Activated naive CD8-positive, alpha-beta T cell treated with anti-CD3 and anti-CD28 coated beads, Interleukin-2, amount 10 ng/mL, durations not matched to agents 7 days and 5 days (primary cell): ENCODE results near the gene ATAD3B. TPM values are rescaled to one million over a fixed set of nuclear protein-coding genes. Genes with fewer than 3 reads are reported as not detected.

ENCODE experiments used
- ATAC-seq: fragments of 150-1000 bp; cut with Tn5 transposase; one replicate; pipeline ENCODE4 v1.10.0; 2021; ENCODE audit warnings: low read depth, moderate library complexity
- POLR2A ChIA-PET: fragments of 350-600 bp; sonication (Branson Sonifier 250); formaldehyde crosslinking; loops from one replicate; lab custom pipeline; 2021; ENCODE audit warnings: antibody characterized with exemption; lab: Charles Lee
- DNase-seq: peaks from one replicate; pipeline ENCODE4 v3.0.0; 2021
- H3K27ac Mint-ChIP-seq: one replicate; pipeline ENCODE4 v1.8.0; 2022; ENCODE audit warnings: mild to moderate bottlenecking, mixed read lengths
- H3K27me3 Mint-ChIP-seq: one replicate; pipeline ENCODE4 v1.8.0; 2022; ENCODE audit warnings: mild to moderate bottlenecking, moderate library complexity, mixed read lengths
- H3K36me3 Mint-ChIP-seq: one replicate; pipeline ENCODE4 v1.8.0; 2021; ENCODE audit warnings: mild to moderate bottlenecking, mixed read lengths
- H3K4me1 Mint-ChIP-seq: one replicate; pipeline ENCODE4 v1.8.0; 2021; ENCODE audit warnings: mixed read lengths
- H3K4me3 Mint-ChIP-seq: one replicate; pipeline ENCODE4 v1.8.0; 2022; ENCODE audit warnings: mild to moderate bottlenecking, moderate library complexity, mixed read lengths
- H3K9me3 Mint-ChIP-seq: one replicate; pipeline ENCODE4 v1.8.0; 2021; ENCODE audit warnings: mixed read lengths
- total RNA-seq, 2 experiments: library from RNA; stranded (reverse); gene quantifications; one replicate each; pipeline ENCODE4 v1.2.3, GENCODE V29; 2021

The ATAD3B gene
- total RNA-seq, 2 experiments from 2014 or later = 35.2 to 37.9 TPM

GRCh38 chr1:1429671-1430073, 41.9 kb upstream of the ATAD3B start:
- Mint-ChIP-seq H3K27me3 (peaks cover 23% of the 10 kb centered on the region), H3K4me3 (no peak overlapping the region), H3K36me3 (no peaks in the 10 kb centered on the region), H3K4me1 (peaks cover 2% of the 10 kb centered on the region), H3K9me3 (no peaks in the 10 kb centered on the region), H3K27ac (no peak overlapping the region)
- POLR2A ChIA-PET = no interaction called here
- DNase-seq (no peak), ATAC-seq (no peak)

GRCh38 chr1:1430114-1430982, 41.2 kb upstream of the ATAD3B start:
- POLR2A ChIA-PET = no interaction called here
- Mint-ChIP-seq H3K4me1 (peaks cover 5% of the 10 kb centered on the region), H3K27ac (no peak overlapping the region), H3K4me3 (no peak overlapping the region), H3K27me3 (peaks cover 28% of the 10 kb centered on the region), H3K36me3 (no peaks in the 10 kb centered on the region), H3K9me3 (no peaks in the 10 kb centered on the region)
- no peak for DNase-seq
- no peak for ATAC-seq

- Mint-ChIP-seq H3K4me1 (peaks cover 3% of the 10 kb centered on the region), H3K27ac (no peak overlapping the region), H3K4me3 (no peak overlapping the region), H3K36me3 (no peaks in the 10 kb centered on the region), H3K27me3 (peaks cover 26% of the 10 kb centered on the region), H3K9me3 (no peaks in the 10 kb centered on the region)
- DNase-seq = no peak
- POLR2A ChIA-PET = no interaction called here
- no peak for ATAC-seq
Measured at GRCh38 chr1:1430992-1431844, 40.3 kb upstream of the ATAD3B start.

GRCh38 chr1:1431845-1432273, 39.7 kb upstream of the ATAD3B start:
- DNase-seq (no peak), ATAC-seq (no peak)
- no peak overlapping the region for H3K27ac Mint-ChIP-seq
- POLR2A ChIA-PET = no interaction called here
- peaks cover 3% of the 10 kb centered on the region for H3K4me1 Mint-ChIP-seq
- H3K36me3 Mint-ChIP-seq = no peaks in the 10 kb centered on the region
- H3K27me3 Mint-ChIP-seq = peaks cover 28% of the 10 kb centered on the region
- H3K9me3 Mint-ChIP-seq = no peaks in the 10 kb centered on the region
- H3K4me3 Mint-ChIP-seq = no peak overlapping the region

GRCh38 chr1:1432274-1432950, 39.2 kb upstream of the ATAD3B start:
- Mint-ChIP-seq H3K27ac (no peak overlapping the region), H3K4me3 (no peak overlapping the region), H3K9me3 (no peaks in the 10 kb centered on the region), H3K27me3 (peaks cover 28% of the 10 kb centered on the region), H3K36me3 (no peaks in the 10 kb centered on the region), H3K4me1 (peaks cover 3% of the 10 kb centered on the region)
- POLR2A ChIA-PET = interaction anchor here (1.1 kb wide), 1 partner anchor 25 kb away, joined by 3 read pairs; the partner anchor contains the start of gene MRPL20
- DNase-seq (no peak), ATAC-seq (no peak)

- Mint-ChIP-seq H3K27ac (no peak overlapping the region), H3K4me1 (peaks cover 3% of the 10 kb centered on the region), H3K36me3 (no peaks in the 10 kb centered on the region), H3K4me3 (no peak overlapping the region), H3K27me3 (peaks cover 28% of the 10 kb centered on the region), H3K9me3 (no peaks in the 10 kb centered on the region)
- ATAC-seq (no peak), DNase-seq (no peak)
- POLR2A ChIA-PET = interaction anchor here (1.1 kb wide), 1 partner anchor 26 kb away, joined by 3 read pairs; the partner anchor contains the start of gene MRPL20
Measured at GRCh38 chr1:1432951-1433803, 38.4 kb upstream of the ATAD3B start.

- H3K4me3 Mint-ChIP-seq = no peak overlapping the region
- peaks cover 3% of the 10 kb centered on the region for H3K4me1 Mint-ChIP-seq
- H3K9me3 Mint-ChIP-seq = no peaks in the 10 kb centered on the region
- no peaks in the 10 kb centered on the region for H3K36me3 Mint-ChIP-seq
- POLR2A ChIA-PET = interaction anchor here (1.1 to 1.2 kb wide), 2 partner anchors 26 kb away, joined by 3 to 4 read pairs; partner anchors contain the start of gene MRPL20
- ATAC-seq (no peak), DNase-seq (no peak)
- peaks cover 23% of the 10 kb centered on the region for H3K27me3 Mint-ChIP-seq
- H3K27ac Mint-ChIP-seq = no peak overlapping the region
Measured at GRCh38 chr1:1433804-1434130, 37.8 kb upstream of the ATAD3B start.

GRCh38 chr1:1434131-1434823, 37.3 kb upstream of the ATAD3B start:
- peaks cover 3% of the 10 kb centered on the region for H3K4me1 Mint-ChIP-seq
- H3K27me3 Mint-ChIP-seq = peaks cover 20% of the 10 kb centered on the region
- POLR2A ChIA-PET = interaction anchor here (1.2 kb wide), 1 partner anchor 27 kb away, joined by 4 read pairs; the partner anchor contains the start of gene MRPL20
- no peak for DNase-seq
- no peak overlapping the region for H3K4me3 Mint-ChIP-seq
- no peaks in the 10 kb centered on the region for H3K36me3 Mint-ChIP-seq
- H3K9me3 Mint-ChIP-seq = no peaks in the 10 kb centered on the region
- no peak overlapping the region for H3K27ac Mint-ChIP-seq
- no peak for ATAC-seq

- Mint-ChIP-seq H3K4me1 (peaks cover 3% of the 10 kb centered on the region), H3K27me3 (peaks cover 15% of the 10 kb centered on the region), H3K27ac (no peak overlapping the region), H3K4me3 (peak overlapping the region; percentile 42), H3K9me3 (no peaks in the 10 kb centered on the region), H3K36me3 (no peaks in the 10 kb centered on the region)
- POLR2A ChIA-PET = interaction anchor here (1.2 kb wide), 1 partner anchor 27 kb away, joined by 4 read pairs; the partner anchor contains the start of gene MRPL20
- DNase-seq = no peak
- no peak for ATAC-seq
Measured at GRCh38 chr1:1434824-1435105, 36.8 kb upstream of the ATAD3B start.

GRCh38 chr1:1435106-1435903, 36.3 kb upstream of the ATAD3B start, which contains the start of gene VWA1:
Gene VWA1, plus strand, starts transcription at chr1:1435690. Its CDS starts 59 bp downstream, at chr1:1435749.
- Mint-ChIP-seq H3K4me1 (peaks cover 3% of the 10 kb centered on the region), H3K27me3 (peaks cover 13% of the 10 kb centered on the region), H3K4me3 (peak within 1 kb of the TSS; percentile 53), H3K27ac (no peak within 1 kb of the TSS), H3K36me3 (no peaks in the 10 kb centered on the region), H3K9me3 (no peaks in the 10 kb centered on the region)
- DNase-seq = peak; percentile 90
- ATAC-seq = peak; percentile 74
- POLR2A ChIA-PET = interaction anchor here (1.2 kb wide), 1 partner anchor 28 kb away, joined by 4 read pairs; the partner anchor contains the start of gene MRPL20

GRCh38 chr1:1435911-1436629, 35.5 kb upstream of the ATAD3B start:
- no peaks in the 10 kb centered on the region for H3K36me3 Mint-ChIP-seq

More at GRCh38 chr1:1435911-1436629, 35.5 kb upstream of the ATAD3B start:
- DNase-seq (no peak), ATAC-seq (no peak)
- POLR2A ChIA-PET = no interaction called here
- Mint-ChIP-seq H3K4me3 (peak overlapping the region; percentile 53), H3K27ac (no peak overlapping the region), H3K27me3 (peaks cover 13% of the 10 kb centered on the region), H3K4me1 (peaks cover 4% of the 10 kb centered on the region), H3K9me3 (no peaks in the 10 kb centered on the region)
